ENCODE measurements around the gene CEP85. TPM values are rescaled to one million over a fixed set of nuclear protein-coding genes. Genes with fewer than 3 reads are reported as not detected.
A peak's percentile ranks its signal among the peaks of the same experiment; 100 is the strongest.

CEP85 gene
- total and polyA plus RNA-seq, 2 of the 13 experiments (the other 11 are each of a cell fraction or from before 2014, with no cell fraction given) = 16.1 to 26.7 TPM

GRCh38 chr1:26203642-26204318, 30.2 kb upstream of the CEP85 start:
- H3K4me2 ChIP-seq (ENCODE audit: low read depth, low read length) = no peak overlapping the region
- DNase-seq (ENCODE audit: low spot score) (no peak), ATAC-seq (peak; percentile 43; the same call in 1 of the 3 replicates), FAIRE-seq (no peak)
- in situ Hi-C loops (cut with HindIII; ENCODE audit: extremely low pct_ligation_motif_present, low pct_unique_long_range_greater_than_20kb) (no loop called here), intact Hi-C loops (cut with micrococcal nuclease; ENCODE audit: unreplicated experiment) (no loop called here)
- no peaks in the 10 kb centered on the region for H3K79me2 ChIP-seq (ENCODE audit: insufficient read depth, low read length)
- no peak overlapping the region for H3K9ac ChIP-seq (ENCODE audit: insufficient read depth, low read depth, low read length)
- no peak overlapping the region for H3K4me3 ChIP-seq (replicated peaks in 1 of 3; ENCODE audit: insufficient read depth in 1 of 3, low read depth in 2 of 3, low read length in 3 of 3)
- ChIA-PET CTCF (ENCODE audit: low intra/inter-chr PET ratio, low total read pairs) (no interaction called here), POLR2A (no interaction called here)
- no peak overlapping the region for H2AFZ ChIP-seq (ENCODE audit: low read length)
- no peaks in the 10 kb centered on the region for H3K9me3 ChIP-seq (ENCODE audit: low read length)
- H3K27me3 ChIP-seq (ENCODE audit: control insufficient read depth in 1 of 2, insufficient read depth in 2 of 2, low read length in 2 of 2) = peaks cover 4 to 19% of the 10 kb centered on the region in 2 experiments; a peak in 3 of 5 replicates
- TF ChIP-seq STAG1 (CRISPR knock-in tag; IDR thresholded peaks at IDR 0.05) (peak; percentile 39; the same call in 1 of the 2 replicates), SPEN (CRISPR knock-in tag; IDR thresholded peaks at IDR 0.05; ENCODE audit: low read depth) (no peak), CTCF (CRISPR knock-in tag; IDR thresholded peaks at IDR 0.05) (0 out of 2 replicates have a peak, but pooled peaks have one; percentile 17)
- 0% methylated on average over 4 of the region's 9 CpGs for WGBS (ENCODE audit: low lambda C conversion rate)
- no TSS peak for BruUV-seq (replicated peaks)
- H3K36me3 ChIP-seq (replicated peaks in 1 of 2; ENCODE audit: control insufficient read depth in 1 of 2, insufficient read depth in 2 of 2, low read length in 2 of 2) = no peaks in the 10 kb centered on the region
- no peaks in the 10 kb centered on the region for H4K20me1 ChIP-seq (ENCODE audit: insufficient read depth, low read length)
- H3K27ac ChIP-seq (ENCODE audit: extremely low read length, insufficient read depth, low read length) = no peak overlapping the region
- H3K4me1 ChIP-seq (ENCODE audit: insufficient read depth, low read length) = no peaks in the 10 kb centered on the region

GRCh38 chr1:26210147-26210870, 23.7 kb upstream of the CEP85 start:
- H3K27ac ChIP-seq (ENCODE audit: extremely low read length, insufficient read depth, low read length) = no peak overlapping the region
- BruUV-seq (replicated peaks) = no TSS peak
- no peak for ATAC-seq
- no peak for TF ChIP-seq EED (CRISPR knock-in tag; IDR thresholded peaks at IDR 0.05)
- no peak for TF ChIP-seq JUNB (CRISPR knock-in tag; IDR thresholded peaks at IDR 0.05; ENCODE audit: borderline replicate concordance)
- no peak for TF ChIP-seq TEAD2 (CRISPR knock-in tag; IDR thresholded peaks at IDR 0.05)
- TF ChIP-seq BORCS8-MEF2B (CRISPR knock-in tag; IDR thresholded peaks at IDR 0.05) = no peak
- no peak for TF ChIP-seq SATB2 (CRISPR knock-in tag; IDR thresholded peaks at IDR 0.05)
- TF ChIP-seq CC2D1A (CRISPR knock-in tag; IDR thresholded peaks at IDR 0.05) = no peak
- no peak for TF ChIP-seq MEF2D (CRISPR knock-in tag; IDR thresholded peaks at IDR 0.05)
- no peak for TF ChIP-seq ZSCAN30 (CRISPR knock-in tag; IDR thresholded peaks at IDR 0.05)
- no peak for TF ChIP-seq HMG20B (CRISPR knock-in tag; conservative IDR thresholded peaks at IDR 0.05)
- TF ChIP-seq HNRNPH1 (optimal IDR thresholded peaks at IDR 0.05; ENCODE audit: low read depth, low read length) = no peak
- TF ChIP-seq POLR2AphosphoS5 (IDR thresholded peaks at IDR 0.05; ENCODE audit: low read depth, low read length) = no peak
- TF ChIP-seq SRSF1 (optimal IDR thresholded peaks at IDR 0.05; ENCODE audit: low read depth, low read length) = no peak
- TF ChIP-seq TGIF2 (CRISPR knock-in tag; IDR thresholded peaks at IDR 0.05) = no peak
- no peaks in the 10 kb centered on the region for H3K9me3 ChIP-seq (ENCODE audit: low read length)
- no peak overlapping the region for H2AFZ ChIP-seq (ENCODE audit: low read length)
- POLR2A ChIA-PET = no interaction called here
- H3K27me3 ChIP-seq (ENCODE audit: control insufficient read depth in 1 of 2, insufficient read depth in 2 of 2, low read length in 2 of 2) = peaks cover 0 to 1% of the 10 kb centered on the region in 2 experiments; a peak in 1 of 5 replicates
- no peaks in the 10 kb centered on the region for H3K4me1 ChIP-seq (ENCODE audit: insufficient read depth, low read length)
- CTCF ChIA-PET (ENCODE audit: low intra/inter-chr PET ratio, low total read pairs) = no interaction called here
- WGBS (ENCODE audit: low lambda C conversion rate) = 34% methylated on average over 5 of the region's 5 CpGs
- H3K4me2 ChIP-seq (ENCODE audit: low read depth, low read length) = no peak overlapping the region
- no peak for FAIRE-seq
- no peaks in the 10 kb centered on the region for H3K79me2 ChIP-seq (ENCODE audit: insufficient read depth, low read length)
- in situ Hi-C loops (cut with HindIII; ENCODE audit: extremely low pct_ligation_motif_present, low pct_unique_long_range_greater_than_20kb) = no loop called here
- H3K9ac ChIP-seq (ENCODE audit: insufficient read depth, low read depth, low read length) = no peak overlapping the region
- H3K4me3 ChIP-seq (replicated peaks in 1 of 3; ENCODE audit: insufficient read depth in 1 of 3, low read depth in 2 of 3, low read length in 3 of 3) = no peak overlapping the region
- no peaks in the 10 kb centered on the region for H4K20me1 ChIP-seq (ENCODE audit: insufficient read depth, low read length)
- DNase-seq (ENCODE audit: low spot score) = no peak
- intact Hi-C loops (cut with micrococcal nuclease; ENCODE audit: unreplicated experiment) = no loop called here
- no peaks in the 10 kb centered on the region for H3K36me3 ChIP-seq (replicated peaks in 1 of 2; ENCODE audit: control insufficient read depth in 1 of 2, insufficient read depth in 2 of 2, low read length in 2 of 2)

Data from HepG2 (cell line).